HFFc6 (cell line): ENCODE measurements around the gene ZNF222. TPM values are rescaled to one million over a fixed set of nuclear protein-coding genes. Genes with fewer than 3 reads are reported as not detected.

Source experiments
- DNase-seq: peaks from one replicate; pipeline ENCODE4 v3.0.0-alpha.2; 2018
- H3K27ac Mint-ChIP-seq: 2 replicates; pipeline ENCODE4 v1.8.0; 2020; ENCODE audit warnings: mild to moderate bottlenecking, mixed read lengths
- H3K27me3 Mint-ChIP-seq: 2 replicates; pipeline ENCODE4 v1.8.0; 2021; ENCODE audit warnings: mild to moderate bottlenecking, moderate library complexity, mixed read lengths; ENCODE audit not compliant: insufficient read depth
- H3K36me3 Mint-ChIP-seq: 2 replicates; pipeline ENCODE4 v1.8.0; 2021; ENCODE audit warnings: low read depth, mixed read lengths
- H3K4me1 Mint-ChIP-seq: 2 replicates; pipeline ENCODE4 v1.8.0; 2020; ENCODE audit warnings: low read depth, mixed read lengths
- H3K4me3 Mint-ChIP-seq: 2 replicates; pipeline ENCODE4 v1.8.0; 2020; ENCODE audit warnings: mild to moderate bottlenecking, moderate library complexity, mixed read lengths
- H3K9me3 Mint-ChIP-seq: 2 replicates; pipeline ENCODE4 v1.8.0; 2020; ENCODE audit warnings: mild to moderate bottlenecking, mixed read lengths
- CTCF ChIP-seq: fragments of 200-600 bp; sonication (generic); IDR thresholded peaks from 2 replicates; pipeline ENCODE4 v1.5.0; 2021; ENCODE audit warnings: antibody characterized with exemption, mild to moderate bottlenecking
- long read RNA-seq: library from polyadenylated mRNA; unstranded; transcript quantifications from one replicate; pipeline ENCODE4 v2.0.0, GENCODE V29; 2019
- total RNA-seq, 6 experiments: library from RNA; stranded (reverse); fragmentation: NEBNext Ultra II Directional; extraction: Animal tissue kit (Norgen Biotek cat#: 25700); gene quantifications; 2 replicates in 1 of 6; 3 replicates in 5 of 6; pipeline ENCODE4 v1.2.3, GENCODE V29; 2021

The ZNF222 gene
- 1 to 10 TPM; 2.4 to 5.1 (median 3.6) TPM for total RNA-seq
- long read RNA-seq, partial matches to known transcripts = 0 of 2 reads
- long read RNA-seq, other reads (novel, unspliced or antisense) = 1 of 2 reads

- peaks cover 13% of the 10 kb centered on the region for H3K4me1 Mint-ChIP-seq
- peak within 1 kb of the TSS; percentile 91 for H3K27ac Mint-ChIP-seq
- H3K4me3 Mint-ChIP-seq = peak within 1 kb of the TSS; percentile 95
- no peak for TF ChIP-seq CTCF
- peaks cover 37% of the 10 kb centered on the region for H3K36me3 Mint-ChIP-seq
- DNase-seq = peak; percentile 83
- H3K27me3 Mint-ChIP-seq = no peaks in the 10 kb centered on the region
- peaks cover 8% of the 10 kb centered on the region; the same call in 1 of the 2 replicates for H3K9me3 Mint-ChIP-seq
Observed at GRCh38 chr19:44025217-44025936, at the start of gene ZNF222. TSS of gene ZNF222 (plus strand) at chr19:44025379. CDS start at chr19:44025437, 58 bp downstream.

GRCh38 chr19:43976732-43977131, 48.4 kb upstream of the ZNF222 start:
- DNase-seq = no peak
- Mint-ChIP-seq H3K36me3 (peaks cover 37% of the 10 kb centered on the region), H3K4me3 (no peak overlapping the region), H3K4me1 (no peaks in the 10 kb centered on the region), H3K27me3 (no peaks in the 10 kb centered on the region), H3K9me3 (peaks cover 44% of the 10 kb centered on the region), H3K27ac (no peak overlapping the region)
- TF ChIP-seq CTCF = no peak

GRCh38 chr19:43983544-43983911, 41.7 kb upstream of the ZNF222 start:
- no peak for DNase-seq
- H3K4me3 Mint-ChIP-seq = peak overlapping the region; percentile 97
- H3K27me3 Mint-ChIP-seq = no peaks in the 10 kb centered on the region; the same call in 1 of the 2 replicates
- H3K9me3 Mint-ChIP-seq = 0 out of 2 replicates have a peak, but pooled peaks cover under 1% of the 10 kb centered on the region
- H3K27ac Mint-ChIP-seq = peak overlapping the region; percentile 20; the same call in 1 of the 2 replicates
- peaks cover 10% of the 10 kb centered on the region for H3K4me1 Mint-ChIP-seq
- H3K36me3 Mint-ChIP-seq = peaks cover 12% of the 10 kb centered on the region
- TF ChIP-seq CTCF = no peak

GRCh38 chr19:43983912-43984686, 41.1 kb upstream of the ZNF222 start, which contains the start of gene ZNF155:
TSS of gene ZNF155 (plus strand) at chr19:43984188. CDS start at chr19:43988544, 4,356 bp downstream.
- H3K9me3 Mint-ChIP-seq = no peaks in the 10 kb centered on the region
- H3K4me3 Mint-ChIP-seq = peak within 1 kb of the TSS; percentile 97
- peaks cover 10% of the 10 kb centered on the region for H3K4me1 Mint-ChIP-seq
- DNase-seq = peak; percentile 98
- no peaks in the 10 kb centered on the region; the same call in 1 of the 2 replicates for H3K27me3 Mint-ChIP-seq
- H3K27ac Mint-ChIP-seq = peak within 1 kb of the TSS; percentile 92
- peaks cover 17% of the 10 kb centered on the region for H3K36me3 Mint-ChIP-seq
- TF ChIP-seq CTCF = no peak

GRCh38 chr19:43984687-43985000, 40.5 kb upstream of the ZNF222 start:
- TF ChIP-seq CTCF = no peak
- H3K27me3 Mint-ChIP-seq = no peaks in the 10 kb centered on the region; the same call in 1 of the 2 replicates
- DNase-seq = no peak
- H3K4me1 Mint-ChIP-seq = peaks cover 10% of the 10 kb centered on the region
- H3K36me3 Mint-ChIP-seq = peaks cover 19% of the 10 kb centered on the region
- peak overlapping the region; percentile 92 for H3K27ac Mint-ChIP-seq
- H3K9me3 Mint-ChIP-seq = no peaks in the 10 kb centered on the region
- peak overlapping the region; percentile 97 for H3K4me3 Mint-ChIP-seq
